IMR-90 (cell line): ENCODE data around the gene IL6ST. TPM values are rescaled to one million over a fixed set of nuclear protein-coding genes. Genes with fewer than 3 reads are reported as not detected.

Source experiments
- ATAC-seq: fragments of 200-7000 bp; cut with Tn5 transposase; 2 replicates; pipeline ENCODE4 v1.9.1; 2020; ENCODE audit warnings: low read depth, mild to moderate bottlenecking, moderate library complexity
- BruUV-seq: library from RNA; stranded (reverse); fragments of 400-500 nt; replicated peaks from 2 replicates; lab custom pipeline; 2021; lab: Mats Ljungman, UMichigan
- CTCF ChIA-PET: fragments of 300-600 bp; formaldehyde crosslinking; extraction: SDS; loops from one replicate; lab custom pipeline; 2021; ENCODE audit warnings: antibody characterized with exemption; lab: Yijun Ruan, JAX
- POLR2A ChIA-PET: fragments of 300-600 bp; sonication (Branson Sonifier 250); formaldehyde crosslinking; loops from one replicate; lab custom pipeline; 2022; ENCODE audit warnings: antibody characterized with exemption; ENCODE audit not compliant: unreplicated experiment; lab: Charles Lee
- DNase-seq: peaks from one replicate; pipeline ENCODE4 v3.0.0; 2013
- H2AFZ ChIP-seq: replicated peaks from 2 replicates; pipeline ENCODE3; 2013; ENCODE audit warnings: low read length, mild to moderate bottlenecking; ENCODE audit not compliant: poor library complexity
- H2AK5ac ChIP-seq: 2 replicates; pipeline ENCODE4 v1.6.1; 2013; ENCODE audit warnings: low read depth, low read length, inconsistent platforms
- H2AK9ac ChIP-seq: replicated peaks from 2 replicates; pipeline ENCODE3; 2013; ENCODE audit warnings: mild to moderate bottlenecking, low read depth, low read length, moderate library complexity; ENCODE audit not compliant: poor library complexity
- H2BK120ac ChIP-seq: 2 replicates; pipeline ENCODE4 v1.6.1; 2013; ENCODE audit warnings: low read depth, low read length, inconsistent platforms
- H2BK15ac ChIP-seq: 3 replicates; pipeline ENCODE4 v1.6.1; 2013; ENCODE audit warnings: low read depth, low read length, inconsistent platforms
- H2BK20ac ChIP-seq: 2 replicates; pipeline ENCODE4 v1.6.1; 2013; ENCODE audit warnings: low read depth, mild to moderate bottlenecking, inconsistent platforms, low read length, moderate library complexity
- H2BK5ac ChIP-seq: 2 replicates; pipeline ENCODE4 v1.6.1; 2013; ENCODE audit warnings: mild to moderate bottlenecking, low read depth, low read length, inconsistent platforms; ENCODE audit not compliant: poor library complexity, severe bottlenecking
- H3K14ac ChIP-seq: replicated peaks from 2 replicates; pipeline ENCODE4 v1.6.1; 2013; ENCODE audit warnings: low read depth, low read length, inconsistent platforms
- H3K18ac ChIP-seq: 2 replicates; pipeline ENCODE4 v1.6.1; 2013; ENCODE audit warnings: low read depth, low read length, control low read depth
- H3K23ac ChIP-seq: 2 replicates; pipeline ENCODE4 v1.6.1; 2013; ENCODE audit warnings: low read depth, low read length, inconsistent platforms
- H3K27ac ChIP-seq: 2 replicates; pipeline ENCODE4 v1.5.1; 2013; ENCODE audit warnings: mild to moderate bottlenecking, control low read depth, low read length; ENCODE audit not compliant: insufficient read depth
- H3K27me3 ChIP-seq: 2 replicates; pipeline ENCODE4 v1.6.1; 2013; ENCODE audit warnings: low read length; ENCODE audit not compliant: control insufficient read depth, insufficient read depth
- H3K36me3 ChIP-seq: 2 replicates; pipeline ENCODE4 v1.6.1; 2013; ENCODE audit warnings: low read length, mixed read lengths; ENCODE audit not compliant: control insufficient read depth, insufficient read depth
- H3K4ac ChIP-seq: 2 replicates; pipeline ENCODE4 v1.6.1; 2013; ENCODE audit warnings: low read depth, low read length, inconsistent platforms
- H3K4me1 ChIP-seq: 2 replicates; pipeline ENCODE4 v1.6.1; 2013; ENCODE audit warnings: low read length, mixed read lengths; ENCODE audit not compliant: control insufficient read depth, insufficient read depth
- H3K4me2 ChIP-seq: 2 replicates; pipeline ENCODE4 v1.6.1; 2013; ENCODE audit warnings: low read depth, mild to moderate bottlenecking, control low read depth, low read length, moderate library complexity
- H3K4me3 ChIP-seq: 2 replicates; pipeline ENCODE4 v1.5.1; 2013; ENCODE audit warnings: low read depth, mild to moderate bottlenecking, control low read depth, low read length, moderate library complexity; ENCODE audit not compliant: insufficient read depth
- H3K56ac ChIP-seq: 2 replicates; pipeline ENCODE4 v1.6.1; 2013; ENCODE audit warnings: low read length, inconsistent platforms; ENCODE audit not compliant: insufficient read depth; ENCODE audit errors: extremely low read depth
- H3K79me1 ChIP-seq, 2 experiments: 2 replicates each; pipeline ENCODE4 v1.6.1; 2013; ENCODE audit warnings: low read length in 2 of 2, inconsistent platforms in 1 of 2, low read depth in 1 of 2
- H3K9ac ChIP-seq: 2 replicates; pipeline ENCODE4 v1.6.1; 2013; ENCODE audit warnings: low read depth, low read length, control low read depth
- H3K9me1 ChIP-seq: 2 replicates; pipeline ENCODE4 v1.6.1; 2013; ENCODE audit warnings: low read length, inconsistent platforms; ENCODE audit not compliant: insufficient read depth
- H3K9me3 ChIP-seq: 2 replicates; pipeline ENCODE4 v1.6.1; 2013; ENCODE audit warnings: low read length; ENCODE audit not compliant: control insufficient read depth, insufficient read depth
- H4K20me1 ChIP-seq: 2 replicates; pipeline ENCODE4 v1.6.1; 2013; ENCODE audit warnings: low read length, inconsistent platforms; ENCODE audit not compliant: insufficient read depth
- H4K5ac ChIP-seq: 2 replicates; pipeline ENCODE4 v1.6.1; 2013; ENCODE audit warnings: mild to moderate bottlenecking, low read depth, low read length, control low read depth
- H4K8ac ChIP-seq, 2 experiments: 2 replicates each; pipeline ENCODE4 v1.6.1; 2013; ENCODE audit warnings: low read depth in 2 of 2, low read length in 2 of 2, control low read depth in 1 of 2, inconsistent platforms in 1 of 2
- H4K91ac ChIP-seq: 2 replicates; pipeline ENCODE4 v1.6.1; 2013; ENCODE audit warnings: low read depth, low read length, inconsistent platforms; ENCODE audit not compliant: insufficient read depth
- BHLHE40 ChIP-seq: fragments of 150-350 bp; IDR thresholded peaks from 2 replicates; pipeline ENCODE4 v1.6.1; 2016; ENCODE audit warnings: mild to moderate bottlenecking, low read depth, low read length
- CEBPB ChIP-seq: IDR thresholded peaks from 2 replicates; pipeline ENCODE4 v1.6.1; 2012; ENCODE audit warnings: low read depth, low read length, improper control_type of control experiment
- CHD1 ChIP-seq: IDR thresholded peaks from 2 replicates; pipeline ENCODE4 v1.6.1; 2012; ENCODE audit warnings: low read depth, low read length, improper control_type of control experiment
- CTCF ChIP-seq: conservative IDR thresholded peaks from 2 replicates; pipeline ENCODE4 v1.5.1; 2012; ENCODE audit warnings: mild to moderate bottlenecking, low read depth, low read length, improper control_type of control experiment
- ELK1 ChIP-seq: fragments of 150-350 bp; IDR thresholded peaks from 2 replicates; pipeline ENCODE4 v1.6.1; 2016; ENCODE audit warnings: low read depth, mild to moderate bottlenecking, low read length, moderate library complexity, borderline replicate concordance
- FOS ChIP-seq: fragments of 150-350 bp; IDR thresholded peaks from 2 replicates; pipeline ENCODE4 v1.6.1; 2016; ENCODE audit warnings: low read depth, low read length
- MAFK ChIP-seq: IDR thresholded peaks from 2 replicates; pipeline ENCODE4 v1.6.1; 2012; ENCODE audit warnings: low read depth, low read length, improper control_type of control experiment
- MXI1 ChIP-seq: IDR thresholded peaks from 2 replicates; pipeline ENCODE4 v1.6.1; 2012; ENCODE audit warnings: low read depth, mild to moderate bottlenecking, low read length, moderate library complexity, borderline replicate concordance
- NFE2L2 ChIP-seq: fragments of 150-350 bp; IDR thresholded peaks from 2 replicates; pipeline ENCODE4 v1.6.1; 2016; ENCODE audit warnings: low read depth, mild to moderate bottlenecking, low read length
- POLR2A ChIP-seq: IDR thresholded peaks from 2 replicates; pipeline ENCODE4 v1.6.1; 2012; ENCODE audit warnings: mild to moderate bottlenecking, low read depth, low read length
- RAD21 ChIP-seq: IDR thresholded peaks from 2 replicates; pipeline ENCODE4 v1.6.1; 2012; ENCODE audit warnings: low read length, improper control_type of control experiment
- RCOR1 ChIP-seq: IDR thresholded peaks from 2 replicates; pipeline ENCODE4 v1.6.1; 2012; ENCODE audit warnings: mild to moderate bottlenecking, low read length, improper control_type of control experiment; ENCODE audit not compliant: insufficient replicate concordance
- RFX5 ChIP-seq: IDR thresholded peaks from 2 replicates; pipeline ENCODE4 v1.8.0; 2012; ENCODE audit warnings: low read depth, mild to moderate bottlenecking, low read length, moderate library complexity
- SMC3 ChIP-seq: fragments of 150-350 bp; IDR thresholded peaks from 2 replicates; pipeline ENCODE4 v1.6.1; 2016; ENCODE audit warnings: low read depth, mild to moderate bottlenecking, antibody characterized with exemption, low read length, moderate library complexity
- USF2 ChIP-seq: fragments of 150-350 bp; IDR thresholded peaks from 2 replicates; pipeline ENCODE4 v1.6.1; 2017; ENCODE audit warnings: mild to moderate bottlenecking, antibody characterized with exemption, low read length, low read depth
- WGBS, 2 experiments: methylation state at CpG; one replicate each; pipeline versions ENCODE4 v1.1.5 to v1.1.7; 2013; ENCODE audit warnings: missing lambda C conversion rate in 2 of 2; ENCODE audit not compliant: insufficient read length in 1 of 2; ENCODE audit errors: extremely low coverage in 2 of 2; 5-methylcytosine and 5-hydroxymethylcytosine counted together
- dilution Hi-C: fragments of 300-500 bp; cut with HindIII; formaldehyde crosslinking; loops from one replicate; pipeline ENCODE4 v1.14.3; 2018; ENCODE audit warnings: low sequenced_read_pairs; ENCODE audit not compliant: unreplicated experiment
- in situ Hi-C: fragments of 300-500 bp; cut with MboI; formaldehyde crosslinking; loops from 3 replicates; pipeline ENCODE4 v1.14.3; 2019; ENCODE audit warnings: low sequenced_read_pairs, inconsistent platforms, mixed read lengths
- intact Hi-C: fragments of 100-400 bp; cut with micrococcal nuclease; formaldehyde crosslinking; loops from 2 replicates; pipeline ENCODE4 v1.10.0; 2022
- polyA plus RNA-seq, 3 experiments: library from polyadenylated mRNA; depleted of rRNA; stranded (reverse); fragments of >200 nt; gene quantifications; 2 replicates each; pipeline ENCODE4 v1.2.3, GENCODE V29; 2012; ENCODE audit warnings: low replicate concordance in 1 of 3
- total RNA-seq: library from RNA; depleted of rRNA; stranded (reverse); fragments of >200 nt; gene quantifications from 2 replicates; pipeline ENCODE4 v1.2.3, GENCODE V29; 2012

The IL6ST gene
- total and polyA plus RNA-seq, 2 of the 4 experiments (the other 2 are of a cell fraction), result 90.6 to 506 TPM

DNA sequence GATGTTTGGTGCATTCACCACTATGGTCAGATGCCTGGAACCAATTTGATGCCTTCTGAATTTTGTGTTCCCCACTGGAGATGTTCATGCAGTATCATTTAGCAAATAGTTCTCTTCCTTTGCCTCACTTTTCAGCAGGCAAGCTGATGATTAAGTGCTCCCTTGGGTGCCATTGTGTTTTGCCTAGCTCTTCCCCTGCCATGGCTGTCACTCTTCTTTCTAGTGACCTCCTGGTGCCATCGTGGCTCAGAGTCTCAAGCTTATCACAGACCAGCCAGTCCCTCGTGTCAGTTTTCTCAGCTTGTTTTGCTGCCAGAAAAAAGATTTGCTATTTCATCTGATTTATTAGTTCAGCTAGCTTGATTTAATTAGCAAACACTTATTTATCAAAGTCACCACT lies 102.3 kb downstream of the IL6ST start:
- ATAC-seq, result no peak
- Histone ChIP-seq H3K9me1 (peaks cover 4% of the 10 kb centered on the region; the same call in 1 of the 2 replicates), H2BK15ac (no peak overlapping the region), H4K8ac (no peak overlapping the region), H4K91ac (no peak overlapping the region), H3K56ac (no peak overlapping the region), H3K9ac (no peak overlapping the region), H2BK5ac (no peak overlapping the region), H2AK9ac (no peak overlapping the region), H3K36me3 (no peaks in the 10 kb centered on the region), H2BK20ac (no peak overlapping the region), H2AK5ac (no peak overlapping the region), H2BK120ac (no peak overlapping the region), H4K5ac (no peak overlapping the region), H2AFZ (no peak overlapping the region), H3K4ac (no peak overlapping the region), H3K4me3 (no peak overlapping the region), H3K23ac (no peak overlapping the region), H3K27ac (no peak overlapping the region), H4K20me1 (no peaks in the 10 kb centered on the region), H3K79me1 (no peaks in the 10 kb centered on the region), H3K14ac (no peak overlapping the region), H3K4me1 (peaks cover 4% of the 10 kb centered on the region; the same call in 1 of the 2 replicates), H3K4me2 (no peak overlapping the region), H3K27me3 (no peaks in the 10 kb centered on the region), H3K9me3 (no peaks in the 10 kb centered on the region), H3K18ac (no peak overlapping the region)
- ChIA-PET POLR2A (no interaction called here), CTCF (no interaction called here)
- BruUV-seq, result no TSS peak
- no CpG with 5 or more reads among the region's 2 CpGs for WGBS, 2 experiments
- in situ Hi-C loops (no loop called here), dilution Hi-C loops (no loop called here), intact Hi-C loops (no loop called here)
- no peak for DNase-seq
- TF ChIP-seq ELK1, result no peak
- no peak for TF ChIP-seq SMC3
- no peak for TF ChIP-seq MXI1
- no peak for TF ChIP-seq CHD1
- TF ChIP-seq MAFK, result no peak
- TF ChIP-seq NFE2L2, result no peak
- no peak for TF ChIP-seq BHLHE40
- TF ChIP-seq CTCF, result no peak
- TF ChIP-seq RFX5, result no peak
- no peak for TF ChIP-seq FOS
- TF ChIP-seq USF2, result no peak
- no peak for TF ChIP-seq RCOR1
- no peak for TF ChIP-seq POLR2A
- no peak for TF ChIP-seq CEBPB
- TF ChIP-seq RAD21, result no peak
